HG03439 (cell line): ENCODE results near the gene SMCO1.
"Not testable (repeated sequence)": the region's sequence is repeated elsewhere in the genome, so short reads cannot be mapped to it uniquely, and the experiment has no call there.

Experiments used
- ATAC-seq: cut with Tn5 transposase; IDR thresholded peaks from one replicate; pipeline ENCODE4 v1.9.1; 2021; ENCODE audit warnings: mild to moderate bottlenecking, moderate library complexity; ENCODE audit not compliant: unreplicated experiment

SMCO1 gene

DNA sequence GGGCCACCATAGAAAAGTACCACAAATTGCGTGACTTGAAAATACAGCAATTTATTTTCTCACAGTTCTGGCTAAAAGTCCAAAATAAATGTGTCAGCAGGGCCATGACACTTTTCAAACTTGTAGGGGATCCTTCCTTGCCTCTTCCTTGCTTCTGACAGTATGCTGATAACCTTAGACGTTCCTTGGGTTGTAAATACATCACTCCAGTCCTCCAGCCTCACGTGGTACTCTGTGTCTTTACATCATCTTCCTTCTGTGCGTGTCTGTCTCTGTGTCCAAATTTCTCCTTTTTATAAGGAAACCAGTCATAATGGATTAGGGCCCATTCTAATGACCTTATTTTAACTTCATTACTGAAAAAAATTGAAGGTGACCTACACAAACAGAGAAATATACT lies 19.0 kb downstream of the SMCO1 start:
- no peak for ATAC-seq

DNA sequence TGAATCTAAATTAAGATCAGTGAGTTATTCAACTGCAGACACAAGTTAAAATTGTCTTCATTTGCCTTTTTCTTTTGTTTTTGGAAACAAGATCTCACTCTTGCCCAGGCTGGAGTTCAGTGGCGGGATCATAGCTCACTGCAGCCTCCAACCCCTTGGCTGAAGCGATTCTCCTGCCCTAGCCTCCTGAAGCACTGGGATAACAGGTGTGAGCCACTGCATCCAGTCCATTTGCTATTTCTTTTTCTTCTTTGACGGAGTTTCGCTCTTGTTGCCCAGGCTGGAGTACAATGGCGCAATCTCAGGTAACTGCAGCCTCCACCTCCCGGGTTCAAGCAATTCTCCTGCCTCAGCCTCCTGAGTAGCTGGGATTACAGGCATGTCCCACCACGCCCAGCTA lies 21.9 kb downstream of the SMCO1 start:
- no peak for ATAC-seq

DNA sequence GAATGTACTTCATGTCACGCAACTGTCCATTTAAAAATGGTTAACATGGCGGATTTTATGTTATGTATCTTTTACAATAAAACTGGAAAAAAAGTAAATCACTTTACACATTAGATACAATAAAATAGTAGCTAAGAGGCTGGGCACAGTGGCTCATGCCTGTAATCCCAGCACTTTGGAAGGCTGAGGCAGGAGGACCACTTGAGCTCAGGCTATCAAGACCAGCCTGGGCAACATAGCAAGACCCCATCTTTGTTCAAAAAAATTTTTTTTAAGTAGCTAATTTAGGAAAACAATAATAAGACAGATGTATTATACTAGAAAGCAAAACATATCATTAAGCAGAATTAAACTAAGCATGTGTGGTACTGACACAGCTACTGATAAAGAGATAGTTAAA lies 23.1 kb downstream of the SMCO1 start:
- ATAC-seq, result no peak

DNA sequence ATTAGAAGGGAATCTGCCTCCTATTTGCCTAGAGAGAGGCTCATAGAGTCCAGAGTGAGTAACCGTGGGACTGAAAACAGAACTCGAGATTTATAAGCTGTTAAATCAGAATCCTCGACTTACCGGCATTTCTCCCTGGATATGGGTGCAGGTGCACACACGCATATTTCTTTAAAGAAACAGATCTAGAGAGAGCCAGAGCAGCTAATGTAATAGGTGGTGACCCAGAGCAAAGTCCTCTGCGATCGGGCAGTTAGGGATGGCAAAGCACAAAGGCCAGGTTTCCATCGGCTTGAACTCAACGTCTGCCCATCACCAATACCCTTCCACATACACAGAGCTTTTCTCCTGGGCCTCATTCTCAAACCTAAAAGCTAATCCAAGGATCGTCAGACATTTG lies 25.4 kb downstream of the SMCO1 start:
- ATAC-seq, result no peak

DNA sequence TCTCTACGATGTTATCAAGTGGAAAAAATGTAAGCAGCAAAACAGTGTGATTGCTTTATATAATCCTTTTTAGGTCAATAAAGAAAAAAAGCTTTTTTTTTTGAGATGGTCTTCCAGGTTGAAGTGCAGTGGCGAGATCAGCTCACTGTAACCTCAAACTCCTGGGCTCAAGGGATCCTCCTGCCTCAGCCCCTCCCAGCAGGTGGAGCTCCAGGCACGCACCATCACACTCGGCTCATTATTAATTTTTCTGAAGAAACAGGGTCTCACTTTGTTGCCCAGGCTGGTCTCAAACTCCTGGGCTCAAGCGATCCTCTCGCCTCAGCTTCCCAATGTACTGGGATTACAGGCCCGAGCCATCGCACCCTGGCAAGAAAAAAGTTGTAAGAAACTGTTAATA lies 28.9 kb downstream of the SMCO1 start:
- no peak for ATAC-seq

DNA sequence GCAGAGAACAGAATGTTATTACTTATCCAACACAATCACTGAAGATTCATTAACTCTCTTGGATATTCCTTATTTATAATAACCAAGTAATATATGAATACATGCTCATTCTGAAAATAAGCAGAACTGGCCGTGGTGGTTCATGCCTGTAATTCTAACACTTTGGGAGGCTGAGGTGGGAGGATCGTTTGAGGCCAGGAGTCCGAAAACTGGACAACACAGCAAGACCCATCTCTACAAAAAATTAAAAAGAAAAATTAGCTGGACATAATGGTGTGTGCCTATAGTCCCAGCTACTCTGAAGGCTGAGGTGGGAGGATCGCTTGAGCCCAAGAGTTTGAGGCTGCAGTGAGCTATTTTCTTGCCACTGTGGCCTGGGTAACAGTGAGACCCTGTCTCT lies 37.5 kb downstream of the SMCO1 start:
- no peak for ATAC-seq

DNA sequence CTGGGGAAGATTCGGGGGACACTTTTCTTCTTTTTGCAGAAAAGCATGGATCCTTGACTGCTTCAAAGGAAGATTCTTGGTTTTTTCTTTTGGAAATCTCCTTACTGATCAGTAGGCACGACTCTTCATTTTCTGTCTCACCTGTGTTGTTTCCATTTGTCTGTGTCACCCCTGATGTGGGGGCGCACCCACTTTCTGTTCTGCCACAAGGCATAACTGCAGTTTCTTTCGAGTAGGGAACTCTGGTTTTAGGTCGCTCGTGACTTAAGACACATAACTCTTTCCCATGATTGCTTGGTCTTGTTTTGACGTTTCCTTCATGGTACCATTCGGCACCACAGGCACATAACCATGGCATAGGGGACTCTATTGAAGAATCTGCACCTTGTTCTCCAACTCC lies 42.9 kb downstream of the SMCO1 start:
- no peak for ATAC-seq

DNA sequence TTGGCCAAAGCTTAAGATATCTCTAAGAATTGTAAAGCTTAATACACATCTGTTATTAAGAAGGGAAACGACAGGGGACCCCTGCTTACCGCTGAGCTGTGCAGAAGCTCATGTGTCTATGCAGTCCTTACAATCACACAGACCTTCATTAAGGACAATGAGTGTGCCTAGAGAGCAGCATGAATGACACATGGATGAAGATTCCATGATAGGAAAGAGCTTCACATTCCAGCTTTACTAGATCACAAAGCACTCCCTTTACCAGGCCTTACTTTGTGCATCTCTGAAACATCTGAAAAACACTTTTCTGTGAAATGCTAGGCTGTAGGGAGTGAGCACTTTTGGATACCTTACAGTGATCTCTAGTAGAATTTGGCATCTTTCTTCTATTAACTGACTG lies 43.6 kb downstream of the SMCO1 start:
- ATAC-seq, result no peak

DNA sequence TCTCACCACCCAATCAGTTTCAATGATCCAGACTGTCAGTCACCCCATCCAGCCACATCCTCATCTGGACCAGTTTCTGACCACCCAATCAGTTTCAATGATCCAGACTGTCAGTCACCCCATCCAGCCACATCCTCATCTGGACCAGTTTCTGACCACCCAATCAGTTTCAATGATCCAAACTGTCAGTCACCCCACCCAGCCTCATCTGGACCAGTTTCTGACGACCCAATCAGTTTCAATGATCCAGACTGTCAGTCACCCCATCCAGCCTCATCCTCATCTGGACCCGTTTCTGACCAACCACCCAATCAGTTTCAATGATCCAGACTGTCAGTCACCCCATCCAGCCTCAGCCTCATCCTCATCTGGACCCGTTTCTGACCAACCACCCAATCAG lies 45.0 kb downstream of the SMCO1 start:
- not testable (repeated sequence) for ATAC-seq

DNA sequence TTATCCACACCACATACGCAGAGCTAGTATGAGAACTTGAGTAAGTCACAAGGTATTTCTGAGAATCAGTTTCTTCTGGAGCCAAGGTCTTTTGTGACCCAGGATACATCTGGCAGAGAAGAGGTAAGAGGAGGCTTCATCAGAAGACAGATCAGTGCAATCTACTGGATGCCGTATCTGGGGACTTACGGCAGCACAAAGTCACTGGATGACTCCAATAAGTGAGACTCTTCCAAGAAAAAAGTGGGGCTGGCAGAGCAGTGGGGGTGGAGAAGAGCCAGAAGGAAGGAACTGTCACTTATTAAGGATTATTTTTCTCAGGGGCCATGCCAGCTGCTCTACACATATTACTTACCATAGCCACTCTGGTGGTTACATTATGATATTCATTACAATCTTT lies 51.3 kb downstream of the SMCO1 start:
- no peak for ATAC-seq

DNA sequence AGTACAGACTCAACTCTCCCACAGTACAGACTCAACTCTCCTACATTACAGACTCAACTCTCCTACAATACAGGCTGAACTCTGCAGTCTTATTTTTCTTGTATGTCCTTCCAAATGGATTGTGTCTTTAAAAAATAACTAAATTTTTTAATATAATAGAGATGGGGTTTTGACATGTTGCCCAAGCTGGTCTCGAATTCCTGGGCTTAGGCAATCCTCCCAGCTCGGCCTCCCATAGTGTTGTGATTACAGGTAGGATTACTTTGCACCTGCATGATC lies 51.7 kb downstream of the SMCO1 start:
- no peak for ATAC-seq

DNA sequence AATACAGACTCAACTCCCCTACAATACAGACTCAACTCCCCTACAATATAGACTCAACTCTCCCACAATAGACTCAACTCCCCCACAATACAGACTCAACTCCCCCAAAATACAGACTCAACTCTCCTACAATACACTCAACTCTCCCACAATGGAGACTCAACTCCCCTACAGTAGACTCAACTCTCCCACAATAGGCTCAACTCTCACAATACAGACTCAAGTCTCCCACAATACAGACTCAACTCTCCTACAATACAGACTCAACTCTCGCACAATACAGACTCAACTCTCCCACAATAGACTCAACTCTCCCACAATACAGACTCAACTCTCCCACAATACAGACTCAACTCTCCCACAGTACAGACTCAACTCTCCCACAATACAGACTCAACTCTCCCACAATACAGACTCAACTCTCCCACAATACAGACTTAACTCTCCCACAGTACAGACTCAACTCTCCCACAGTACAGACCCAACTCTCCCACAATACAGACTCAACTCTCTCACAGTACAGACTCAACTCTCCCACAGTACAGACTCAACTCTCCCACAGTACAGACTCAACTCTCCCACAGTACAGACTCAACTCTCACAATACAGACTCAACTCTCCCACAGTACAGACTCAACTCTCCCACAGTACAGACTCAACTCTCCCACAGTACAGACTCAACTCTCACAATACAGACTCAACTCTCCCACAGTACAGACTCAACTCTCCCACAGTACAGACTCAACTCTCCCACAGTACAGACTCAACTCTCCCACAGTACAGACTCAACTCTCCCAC lies 52.3 kb downstream of the SMCO1 start:
- not testable (repeated sequence) for ATAC-seq

DNA sequence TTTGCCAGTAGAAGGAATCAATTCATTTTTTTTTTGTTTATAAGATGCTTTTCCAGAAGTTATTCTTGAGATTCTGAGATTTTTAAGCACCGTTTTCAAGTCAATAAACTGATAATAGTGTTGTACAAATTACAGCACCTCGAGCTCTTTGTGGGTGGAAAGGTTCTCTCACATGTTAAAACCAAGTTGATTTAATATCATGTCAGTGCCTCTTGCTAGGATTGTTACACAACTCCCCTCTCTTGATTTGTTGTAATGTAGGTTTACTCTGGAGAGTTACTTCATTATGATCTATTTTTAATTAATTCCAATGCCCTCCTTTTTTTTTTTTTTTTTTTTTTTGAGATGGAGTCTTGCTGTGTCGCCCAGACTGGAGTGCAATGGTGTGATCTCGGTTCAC lies 57.1 kb downstream of the SMCO1 start:
- no peak for ATAC-seq

DNA sequence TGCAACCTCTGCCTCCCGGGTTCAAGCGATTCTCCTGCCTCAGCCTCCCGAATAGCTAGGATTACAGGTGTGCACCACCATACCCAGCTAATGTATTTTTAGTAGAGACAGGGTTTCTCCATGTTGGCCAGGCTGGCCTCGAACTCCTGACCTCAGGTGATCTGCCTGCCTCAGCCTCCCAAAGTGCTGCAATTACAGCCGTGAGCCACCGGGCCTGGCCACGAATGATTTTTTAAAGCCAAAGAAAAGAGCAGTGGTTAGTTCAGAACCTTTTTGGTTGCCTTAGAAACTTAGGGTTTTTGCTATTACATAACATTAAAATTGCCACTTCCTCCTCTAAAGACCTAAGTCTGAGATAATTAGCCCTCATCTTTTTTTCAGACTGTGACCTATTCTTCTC lies 57.7 kb downstream of the SMCO1 start:
- ATAC-seq, result not testable (repeated sequence)
